ENCODE measurements around the gene FBXO30.

Gene FBXO30

DNA sequence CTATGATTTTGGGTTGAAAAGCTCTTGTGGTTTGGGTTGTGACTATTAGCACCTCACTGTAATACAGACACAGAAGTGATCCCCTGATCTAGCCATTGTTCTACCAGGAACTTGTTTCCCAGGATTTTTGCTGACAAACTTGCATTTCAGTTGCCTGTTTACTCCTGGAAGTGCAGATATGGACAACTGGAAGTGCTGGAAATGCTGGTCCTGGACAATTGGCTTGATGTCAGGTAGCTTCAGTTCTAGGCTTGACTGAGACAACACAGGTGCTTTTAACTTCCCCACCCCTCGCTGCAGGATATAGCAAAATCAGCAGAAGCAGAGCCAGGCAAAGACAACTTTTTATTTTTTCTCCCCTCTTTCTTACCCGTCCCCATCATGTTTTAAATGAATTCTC lies 27.1 kb upstream of the FBXO30 start:
- Histone ChIP-seq H3K9me3 (ENCODE audit: control insufficient read depth in 2 of 2, low read length in 2 of 2) (no peaks in the 10 kb centered on the region), H3K4me1 (ENCODE audit: control insufficient read depth, insufficient read depth, low read length) (peaks cover 12% of the 10 kb centered on the region), H3K27ac (ENCODE audit: low read length) (peak overlapping the region; percentile 91), H3K9ac (ENCODE audit: low read length in 2 of 2) (peak overlapping the region in 1 of 2 donors; percentile 41), H3K4me3 (ENCODE audit: low read length in 2 of 2) (peak overlapping the region in 1 of 2 donors; percentile 20), H3K27me3 (ENCODE audit: control insufficient read depth in 1 of 2, insufficient read depth in 2 of 2, low read length in 2 of 2) (no peaks in the 10 kb centered on the region), H3K36me3 (ENCODE audit: control insufficient read depth in 2 of 2, insufficient read depth in 2 of 2, low read length in 2 of 2) (no peaks in the 10 kb centered on the region)

DNA sequence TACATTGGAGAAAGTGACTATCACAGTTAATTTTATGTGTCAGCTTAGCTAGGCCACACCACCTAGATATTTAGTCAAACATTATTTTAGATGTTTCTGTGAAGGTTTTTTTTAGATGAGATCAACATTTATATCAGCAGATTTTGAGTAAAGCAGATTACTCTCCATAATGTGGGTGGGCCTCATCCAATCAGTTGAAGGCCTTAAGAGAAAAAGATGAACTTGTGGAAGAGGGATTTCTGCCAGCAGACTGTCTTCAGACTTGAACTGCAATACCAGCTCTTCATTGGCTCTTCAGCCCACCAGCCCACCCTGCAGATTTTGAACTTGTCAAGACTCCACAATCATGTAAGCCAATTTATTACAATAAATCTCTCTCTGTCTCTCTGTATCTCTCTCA lies 25.1 kb upstream of the FBXO30 start:
- H3K4me1 ChIP-seq (ENCODE audit: control insufficient read depth, insufficient read depth, low read length), result peaks cover 9% of the 10 kb centered on the region
- H3K36me3 ChIP-seq (ENCODE audit: control insufficient read depth in 2 of 2, insufficient read depth in 2 of 2, low read length in 2 of 2), result no peaks in the 10 kb centered on the region
- no peaks in the 10 kb centered on the region for H3K27me3 ChIP-seq (ENCODE audit: control insufficient read depth in 1 of 2, insufficient read depth in 2 of 2, low read length in 2 of 2)
- H3K4me3 ChIP-seq (ENCODE audit: low read length in 2 of 2), result no peak overlapping the region
- no peak overlapping the region for H3K9ac ChIP-seq (ENCODE audit: low read length in 2 of 2)
- no peak overlapping the region for H3K27ac ChIP-seq (ENCODE audit: low read length)
- H3K9me3 ChIP-seq (ENCODE audit: control insufficient read depth in 2 of 2, low read length in 2 of 2), result no peaks in the 10 kb centered on the region

- Histone ChIP-seq H3K36me3 (ENCODE audit: control insufficient read depth in 2 of 2, insufficient read depth in 2 of 2, low read length in 2 of 2) (no peaks in the 10 kb centered on the region), H3K9me3 (ENCODE audit: control insufficient read depth in 2 of 2, low read length in 2 of 2) (no peaks in the 10 kb centered on the region), H3K4me1 (ENCODE audit: control insufficient read depth, insufficient read depth, low read length) (peaks cover 9% of the 10 kb centered on the region), H3K9ac (ENCODE audit: low read length in 2 of 2) (no peak overlapping the region), H3K27ac (ENCODE audit: low read length) (no peak overlapping the region), H3K4me3 (ENCODE audit: low read length in 2 of 2) (no peak overlapping the region), H3K27me3 (ENCODE audit: control insufficient read depth in 1 of 2, insufficient read depth in 2 of 2, low read length in 2 of 2) (no peaks in the 10 kb centered on the region)
Measured at GRCh38 chr6:145838305-145838704, 23.7 kb upstream of the FBXO30 start.

GRCh38 chr6:145836772-145837171 lies 22.2 kb upstream of the FBXO30 start:
- Histone ChIP-seq H3K4me1 (ENCODE audit: control insufficient read depth, insufficient read depth, low read length) (peaks cover 3% of the 10 kb centered on the region), H3K27ac (ENCODE audit: low read length) (no peak overlapping the region), H3K9ac (ENCODE audit: low read length in 2 of 2) (no peak overlapping the region), H3K4me3 (ENCODE audit: low read length in 2 of 2) (no peak overlapping the region), H3K36me3 (ENCODE audit: control insufficient read depth in 2 of 2, insufficient read depth in 2 of 2, low read length in 2 of 2) (no peaks in the 10 kb centered on the region), H3K27me3 (ENCODE audit: control insufficient read depth in 1 of 2, insufficient read depth in 2 of 2, low read length in 2 of 2) (no peaks in the 10 kb centered on the region), H3K9me3 (ENCODE audit: control insufficient read depth in 2 of 2, low read length in 2 of 2) (no peaks in the 10 kb centered on the region)

GRCh38 chr6:145836170-145836569 lies 21.6 kb upstream of the FBXO30 start:
- H3K27me3 ChIP-seq (ENCODE audit: control insufficient read depth in 1 of 2, insufficient read depth in 2 of 2, low read length in 2 of 2), result no peaks in the 10 kb centered on the region
- no peaks in the 10 kb centered on the region for H3K9me3 ChIP-seq (ENCODE audit: control insufficient read depth in 2 of 2, low read length in 2 of 2)
- no peaks in the 10 kb centered on the region for H3K36me3 ChIP-seq (ENCODE audit: control insufficient read depth in 2 of 2, insufficient read depth in 2 of 2, low read length in 2 of 2)
- H3K27ac ChIP-seq (ENCODE audit: low read length), result no peak overlapping the region
- H3K9ac ChIP-seq (ENCODE audit: low read length in 2 of 2), result no peak overlapping the region
- no peak overlapping the region for H3K4me3 ChIP-seq (ENCODE audit: low read length in 2 of 2)
- no peaks in the 10 kb centered on the region for H3K4me1 ChIP-seq (ENCODE audit: control insufficient read depth, insufficient read depth, low read length)

- no peaks in the 10 kb centered on the region for H3K4me1 ChIP-seq (ENCODE audit: control insufficient read depth, insufficient read depth, low read length)
- no peaks in the 10 kb centered on the region for H3K36me3 ChIP-seq (ENCODE audit: control insufficient read depth in 2 of 2, insufficient read depth in 2 of 2, low read length in 2 of 2)
- no peak overlapping the region for H3K4me3 ChIP-seq (ENCODE audit: low read length in 2 of 2)
- no peak overlapping the region for H3K27ac ChIP-seq (ENCODE audit: low read length)
- no peaks in the 10 kb centered on the region for H3K27me3 ChIP-seq (ENCODE audit: control insufficient read depth in 1 of 2, insufficient read depth in 2 of 2, low read length in 2 of 2)
- H3K9me3 ChIP-seq (ENCODE audit: control insufficient read depth in 2 of 2, low read length in 2 of 2), result no peaks in the 10 kb centered on the region
- no peak overlapping the region for H3K9ac ChIP-seq (ENCODE audit: low read length in 2 of 2)
Measured at GRCh38 chr6:145830612-145831011, 16.0 kb upstream of the FBXO30 start.

DNA sequence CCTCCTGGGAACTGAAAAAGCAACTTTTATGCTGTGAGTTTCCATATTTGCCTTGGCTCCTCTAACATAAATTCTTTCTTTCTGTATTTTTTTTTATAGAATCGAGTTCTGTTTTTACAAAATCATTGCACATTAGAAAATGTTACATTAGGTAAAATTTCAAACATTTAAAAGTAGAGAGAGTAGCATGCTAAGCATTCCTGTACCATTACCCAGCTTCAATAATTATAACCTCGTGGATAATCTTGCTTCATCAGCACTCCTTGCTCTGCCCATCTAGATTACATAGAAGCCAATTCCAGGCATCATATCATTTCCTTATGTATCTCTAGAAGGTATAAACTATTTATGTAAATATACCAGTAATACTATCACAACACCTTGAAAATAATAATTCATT lies 15.4 kb upstream of the FBXO30 start:
- no peaks in the 10 kb centered on the region for H3K9me3 ChIP-seq (ENCODE audit: control insufficient read depth in 2 of 2, low read length in 2 of 2)
- H3K36me3 ChIP-seq (ENCODE audit: control insufficient read depth in 2 of 2, insufficient read depth in 2 of 2, low read length in 2 of 2), result no peaks in the 10 kb centered on the region
- no peak overlapping the region for H3K4me3 ChIP-seq (ENCODE audit: low read length in 2 of 2)
- H3K27me3 ChIP-seq (ENCODE audit: control insufficient read depth in 1 of 2, insufficient read depth in 2 of 2, low read length in 2 of 2), result no peaks in the 10 kb centered on the region
- no peak overlapping the region for H3K27ac ChIP-seq (ENCODE audit: low read length)
- H3K4me1 ChIP-seq (ENCODE audit: control insufficient read depth, insufficient read depth, low read length), result no peaks in the 10 kb centered on the region
- no peak overlapping the region for H3K9ac ChIP-seq (ENCODE audit: low read length in 2 of 2)

GRCh38 chr6:145829102-145829501 lies 14.5 kb upstream of the FBXO30 start:
- Histone ChIP-seq H3K9me3 (ENCODE audit: control insufficient read depth in 2 of 2, low read length in 2 of 2) (no peaks in the 10 kb centered on the region), H3K4me3 (ENCODE audit: low read length in 2 of 2) (no peak overlapping the region), H3K4me1 (ENCODE audit: control insufficient read depth, insufficient read depth, low read length) (no peaks in the 10 kb centered on the region), H3K27ac (ENCODE audit: low read length) (no peak overlapping the region), H3K36me3 (ENCODE audit: control insufficient read depth in 2 of 2, insufficient read depth in 2 of 2, low read length in 2 of 2) (no peaks in the 10 kb centered on the region), H3K27me3 (ENCODE audit: control insufficient read depth in 1 of 2, insufficient read depth in 2 of 2, low read length in 2 of 2) (no peaks in the 10 kb centered on the region), H3K9ac (ENCODE audit: low read length in 2 of 2) (no peak overlapping the region)

DNA sequence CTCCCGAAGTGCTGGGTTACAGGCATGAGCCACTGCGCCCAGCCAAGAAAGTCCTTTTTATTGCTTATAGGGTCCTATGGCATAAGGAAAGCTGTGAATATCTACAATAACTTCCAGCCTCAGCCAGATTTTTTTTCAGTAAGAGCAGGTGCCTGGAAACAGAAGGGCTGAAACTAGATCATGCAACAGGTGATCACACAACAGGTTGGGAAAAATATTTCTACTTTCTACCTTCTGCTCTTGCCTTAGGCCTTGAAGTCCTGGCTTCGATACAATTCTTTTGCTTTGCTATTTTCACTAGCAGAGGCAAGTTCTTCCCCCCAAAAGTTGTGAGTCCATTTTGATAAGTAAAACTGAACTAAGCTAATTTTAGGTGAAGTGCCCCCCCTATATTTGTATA lies 9.7 kb upstream of the FBXO30 start:
- H3K4me3 ChIP-seq (ENCODE audit: low read length in 2 of 2), result no peak overlapping the region
- H3K9ac ChIP-seq (ENCODE audit: low read length in 2 of 2), result no peak overlapping the region
- no peaks in the 10 kb centered on the region for H3K36me3 ChIP-seq (ENCODE audit: control insufficient read depth in 2 of 2, insufficient read depth in 2 of 2, low read length in 2 of 2)
- H3K4me1 ChIP-seq (ENCODE audit: control insufficient read depth, insufficient read depth, low read length), result peaks cover 4% of the 10 kb centered on the region
- H3K9me3 ChIP-seq (ENCODE audit: control insufficient read depth in 2 of 2, low read length in 2 of 2), result no peaks in the 10 kb centered on the region
- no peaks in the 10 kb centered on the region for H3K27me3 ChIP-seq (ENCODE audit: control insufficient read depth in 1 of 2, insufficient read depth in 2 of 2, low read length in 2 of 2)
- no peak overlapping the region for H3K27ac ChIP-seq (ENCODE audit: low read length)

DNA sequence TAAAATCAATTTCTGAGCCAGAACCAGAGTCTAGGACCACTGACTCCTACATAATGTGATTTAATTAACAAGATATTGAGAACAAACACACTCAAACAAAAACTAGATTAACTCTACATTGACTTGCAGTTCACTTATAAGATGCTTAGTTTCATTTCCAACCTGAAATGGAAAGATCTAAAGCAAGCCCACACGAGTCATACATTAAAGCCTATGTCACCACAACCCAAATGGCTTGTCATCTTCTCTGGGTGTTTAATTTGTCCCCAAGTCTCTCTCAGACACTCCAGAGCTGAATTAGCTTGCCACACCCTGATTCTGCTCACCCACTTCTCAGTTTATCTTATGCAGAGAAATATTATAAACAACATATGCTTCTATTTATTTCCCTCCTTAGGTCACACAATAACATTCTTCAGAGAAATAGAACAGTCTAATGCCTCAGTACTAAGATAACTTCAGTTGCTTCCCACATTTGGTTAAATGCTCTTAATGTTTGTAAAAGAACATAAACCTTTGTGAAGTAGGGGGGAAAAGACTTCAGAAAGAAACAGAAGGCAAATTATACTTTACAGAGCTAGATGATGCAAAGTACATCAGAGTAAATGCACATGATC lies 8.8 kb upstream of the FBXO30 start:
- no peaks in the 10 kb centered on the region for H3K9me3 ChIP-seq (ENCODE audit: control insufficient read depth in 2 of 2, low read length in 2 of 2)
- no peak overlapping the region for H3K9ac ChIP-seq (ENCODE audit: low read length in 2 of 2)
- H3K4me1 ChIP-seq (ENCODE audit: control insufficient read depth, insufficient read depth, low read length), result peaks cover 4% of the 10 kb centered on the region
- peaks cover 0 to 2% of the 10 kb centered on the region in 2 donors for H3K36me3 ChIP-seq (ENCODE audit: control insufficient read depth in 2 of 2, insufficient read depth in 2 of 2, low read length in 2 of 2)
- H3K27me3 ChIP-seq (ENCODE audit: control insufficient read depth in 1 of 2, insufficient read depth in 2 of 2, low read length in 2 of 2), result no peaks in the 10 kb centered on the region
- H3K27ac ChIP-seq (ENCODE audit: low read length), result peak overlapping the region; percentile 3
- H3K4me3 ChIP-seq (ENCODE audit: low read length in 2 of 2), result no peak overlapping the region

- Histone ChIP-seq H3K4me1 (ENCODE audit: control insufficient read depth, insufficient read depth, low read length) (peaks cover 4% of the 10 kb centered on the region), H3K27ac (ENCODE audit: low read length) (no peak overlapping the region), H3K9ac (ENCODE audit: low read length in 2 of 2) (no peak overlapping the region), H3K27me3 (ENCODE audit: control insufficient read depth in 1 of 2, insufficient read depth in 2 of 2, low read length in 2 of 2) (no peaks in the 10 kb centered on the region), H3K36me3 (ENCODE audit: control insufficient read depth in 2 of 2, insufficient read depth in 2 of 2, low read length in 2 of 2) (peaks cover 0 to 2% of the 10 kb centered on the region in 2 donors), H3K9me3 (ENCODE audit: control insufficient read depth in 2 of 2, low read length in 2 of 2) (no peaks in the 10 kb centered on the region), H3K4me3 (ENCODE audit: low read length in 2 of 2) (no peak overlapping the region)
Measured at GRCh38 chr6:145822456-145822855, 7.9 kb upstream of the FBXO30 start.
